IMR-90 (cell line): ENCODE data around the gene FAM20A. TPM values are rescaled to one million over a fixed set of nuclear protein-coding genes. Genes with fewer than 3 reads are reported as not detected.

ENCODE experiments used
- ATAC-seq: fragments of 200-7000 bp; cut with Tn5 transposase; 2 replicates; pipeline ENCODE4 v1.9.1; 2020; ENCODE audit warnings: low read depth, mild to moderate bottlenecking, moderate library complexity
- BruUV-seq: library from RNA; stranded (reverse); fragments of 400-500 nt; replicated peaks from 2 replicates; lab custom pipeline; 2021; lab: Mats Ljungman, UMichigan
- CTCF ChIA-PET: fragments of 300-600 bp; formaldehyde crosslinking; extraction: SDS; loops from one replicate; lab custom pipeline; 2021; ENCODE audit warnings: antibody characterized with exemption; lab: Yijun Ruan, JAX
- POLR2A ChIA-PET: fragments of 300-600 bp; sonication (Branson Sonifier 250); formaldehyde crosslinking; loops from one replicate; lab custom pipeline; 2022; ENCODE audit warnings: antibody characterized with exemption; ENCODE audit not compliant: unreplicated experiment; lab: Charles Lee
- DNase-seq: peaks from one replicate; pipeline ENCODE4 v3.0.0; 2013
- H2AFZ ChIP-seq: replicated peaks from 2 replicates; pipeline ENCODE3; 2013; ENCODE audit warnings: low read length, mild to moderate bottlenecking; ENCODE audit not compliant: poor library complexity
- H2AK5ac ChIP-seq: 2 replicates; pipeline ENCODE4 v1.6.1; 2013; ENCODE audit warnings: low read depth, low read length, inconsistent platforms
- H2AK9ac ChIP-seq: replicated peaks from 2 replicates; pipeline ENCODE3; 2013; ENCODE audit warnings: mild to moderate bottlenecking, low read depth, low read length, moderate library complexity; ENCODE audit not compliant: poor library complexity
- H2BK120ac ChIP-seq: 2 replicates; pipeline ENCODE4 v1.6.1; 2013; ENCODE audit warnings: low read depth, low read length, inconsistent platforms
- H2BK15ac ChIP-seq: 3 replicates; pipeline ENCODE4 v1.6.1; 2013; ENCODE audit warnings: low read depth, low read length, inconsistent platforms
- H2BK20ac ChIP-seq: 2 replicates; pipeline ENCODE4 v1.6.1; 2013; ENCODE audit warnings: low read depth, mild to moderate bottlenecking, inconsistent platforms, low read length, moderate library complexity
- H2BK5ac ChIP-seq: 2 replicates; pipeline ENCODE4 v1.6.1; 2013; ENCODE audit warnings: mild to moderate bottlenecking, low read depth, low read length, inconsistent platforms; ENCODE audit not compliant: poor library complexity, severe bottlenecking
- H3K14ac ChIP-seq: replicated peaks from 2 replicates; pipeline ENCODE4 v1.6.1; 2013; ENCODE audit warnings: low read depth, low read length, inconsistent platforms
- H3K18ac ChIP-seq: 2 replicates; pipeline ENCODE4 v1.6.1; 2013; ENCODE audit warnings: low read depth, low read length, control low read depth
- H3K23ac ChIP-seq: 2 replicates; pipeline ENCODE4 v1.6.1; 2013; ENCODE audit warnings: low read depth, low read length, inconsistent platforms
- H3K27ac ChIP-seq: 2 replicates; pipeline ENCODE4 v1.5.1; 2013; ENCODE audit warnings: mild to moderate bottlenecking, control low read depth, low read length; ENCODE audit not compliant: insufficient read depth
- H3K27me3 ChIP-seq: 2 replicates; pipeline ENCODE4 v1.6.1; 2013; ENCODE audit warnings: low read length; ENCODE audit not compliant: control insufficient read depth, insufficient read depth
- H3K36me3 ChIP-seq: 2 replicates; pipeline ENCODE4 v1.6.1; 2013; ENCODE audit warnings: low read length, mixed read lengths; ENCODE audit not compliant: control insufficient read depth, insufficient read depth
- H3K4ac ChIP-seq: 2 replicates; pipeline ENCODE4 v1.6.1; 2013; ENCODE audit warnings: low read depth, low read length, inconsistent platforms
- H3K4me1 ChIP-seq: 2 replicates; pipeline ENCODE4 v1.6.1; 2013; ENCODE audit warnings: low read length, mixed read lengths; ENCODE audit not compliant: control insufficient read depth, insufficient read depth
- H3K4me2 ChIP-seq: 2 replicates; pipeline ENCODE4 v1.6.1; 2013; ENCODE audit warnings: low read depth, mild to moderate bottlenecking, control low read depth, low read length, moderate library complexity
- H3K4me3 ChIP-seq: 2 replicates; pipeline ENCODE4 v1.5.1; 2013; ENCODE audit warnings: low read depth, mild to moderate bottlenecking, control low read depth, low read length, moderate library complexity; ENCODE audit not compliant: insufficient read depth
- H3K56ac ChIP-seq: 2 replicates; pipeline ENCODE4 v1.6.1; 2013; ENCODE audit warnings: low read length, inconsistent platforms; ENCODE audit not compliant: insufficient read depth; ENCODE audit errors: extremely low read depth
- H3K79me1 ChIP-seq, 2 experiments: 2 replicates each; pipeline ENCODE4 v1.6.1; 2013; ENCODE audit warnings: low read length in 2 of 2, inconsistent platforms in 1 of 2, low read depth in 1 of 2
- H3K9ac ChIP-seq: 2 replicates; pipeline ENCODE4 v1.6.1; 2013; ENCODE audit warnings: low read depth, low read length, control low read depth
- H3K9me1 ChIP-seq: 2 replicates; pipeline ENCODE4 v1.6.1; 2013; ENCODE audit warnings: low read length, inconsistent platforms; ENCODE audit not compliant: insufficient read depth
- H3K9me3 ChIP-seq: 2 replicates; pipeline ENCODE4 v1.6.1; 2013; ENCODE audit warnings: low read length; ENCODE audit not compliant: control insufficient read depth, insufficient read depth
- H4K20me1 ChIP-seq: 2 replicates; pipeline ENCODE4 v1.6.1; 2013; ENCODE audit warnings: low read length, inconsistent platforms; ENCODE audit not compliant: insufficient read depth
- H4K5ac ChIP-seq: 2 replicates; pipeline ENCODE4 v1.6.1; 2013; ENCODE audit warnings: mild to moderate bottlenecking, low read depth, low read length, control low read depth
- H4K8ac ChIP-seq, 2 experiments: 2 replicates each; pipeline ENCODE4 v1.6.1; 2013; ENCODE audit warnings: low read depth in 2 of 2, low read length in 2 of 2, control low read depth in 1 of 2, inconsistent platforms in 1 of 2
- H4K91ac ChIP-seq: 2 replicates; pipeline ENCODE4 v1.6.1; 2013; ENCODE audit warnings: low read depth, low read length, inconsistent platforms; ENCODE audit not compliant: insufficient read depth
- CTCF ChIP-seq: conservative IDR thresholded peaks from 2 replicates; pipeline ENCODE4 v1.5.1; 2012; ENCODE audit warnings: mild to moderate bottlenecking, low read depth, low read length, improper control_type of control experiment
- MXI1 ChIP-seq: IDR thresholded peaks from 2 replicates; pipeline ENCODE4 v1.6.1; 2012; ENCODE audit warnings: low read depth, mild to moderate bottlenecking, low read length, moderate library complexity, borderline replicate concordance
- RAD21 ChIP-seq: IDR thresholded peaks from 2 replicates; pipeline ENCODE4 v1.6.1; 2012; ENCODE audit warnings: low read length, improper control_type of control experiment
- WGBS, 2 experiments: methylation state at CpG; one replicate each; pipeline versions ENCODE4 v1.1.5 to v1.1.7; 2013; ENCODE audit warnings: missing lambda C conversion rate in 2 of 2; ENCODE audit not compliant: insufficient read length in 1 of 2; ENCODE audit errors: extremely low coverage in 2 of 2; 5-methylcytosine and 5-hydroxymethylcytosine counted together
- dilution Hi-C: fragments of 300-500 bp; cut with HindIII; formaldehyde crosslinking; loops from one replicate; pipeline ENCODE4 v1.14.3; 2018; ENCODE audit warnings: low sequenced_read_pairs; ENCODE audit not compliant: unreplicated experiment
- in situ Hi-C: fragments of 300-500 bp; cut with MboI; formaldehyde crosslinking; loops from 3 replicates; pipeline ENCODE4 v1.14.3; 2019; ENCODE audit warnings: low sequenced_read_pairs, inconsistent platforms, mixed read lengths
- intact Hi-C: fragments of 100-400 bp; cut with micrococcal nuclease; formaldehyde crosslinking; loops from 2 replicates; pipeline ENCODE4 v1.10.0; 2022
- polyA plus RNA-seq, 3 experiments: library from polyadenylated mRNA; depleted of rRNA; stranded (reverse); fragments of >200 nt; gene quantifications; 2 replicates each; pipeline ENCODE4 v1.2.3, GENCODE V29; 2012; ENCODE audit warnings: low replicate concordance in 1 of 3
- total RNA-seq: library from RNA; depleted of rRNA; stranded (reverse); fragments of >200 nt; gene quantifications from 2 replicates; pipeline ENCODE4 v1.2.3, GENCODE V29; 2012

Gene FAM20A
- total and polyA plus RNA-seq, 2 of the 4 experiments (the other 2 are of a cell fraction): not detected

- H2AFZ ChIP-seq: no peak overlapping the region
- BruUV-seq: no TSS peak
- H2AK9ac ChIP-seq: no peak overlapping the region
- no peak overlapping the region for H3K4ac ChIP-seq
- no peak overlapping the region for H3K14ac ChIP-seq
- H3K9ac ChIP-seq: no peak overlapping the region
- H3K23ac ChIP-seq: no peak overlapping the region
- no peaks in the 10 kb centered on the region for H3K4me1 ChIP-seq
- intact Hi-C loops (no loop called here), dilution Hi-C loops (no loop called here), in situ Hi-C loops (loop anchor here (10.0 kb wide), 1 partner anchor 705 kb away; no protein-coding TSS in a partner anchor)
- ATAC-seq (no peak), DNase-seq (no peak)
- ChIA-PET POLR2A (interaction anchor here (0.7 kb wide), 1 partner anchor 971 kb away, joined by 3 read pairs; no protein-coding TSS in a partner anchor), CTCF (no interaction called here)
- H2AK5ac ChIP-seq: no peak overlapping the region
- no peak overlapping the region for H2BK15ac ChIP-seq
- peaks cover 33% of the 10 kb centered on the region for H3K36me3 ChIP-seq
- H3K56ac ChIP-seq: no peak overlapping the region
- no peak overlapping the region for H4K8ac ChIP-seq
- H4K20me1 ChIP-seq: no peaks in the 10 kb centered on the region
- H3K9me1 ChIP-seq: no peaks in the 10 kb centered on the region; the same call in 1 of the 2 replicates
- peaks cover 0 to 4% of the 10 kb centered on the region in 2 experiments; a peak in 1 of 4 replicates for H3K79me1 ChIP-seq
- H3K4me2 ChIP-seq: no peak overlapping the region
- no peak overlapping the region for H4K5ac ChIP-seq
- no peak overlapping the region for H3K27ac ChIP-seq
- H4K91ac ChIP-seq: no peak overlapping the region
- no peak overlapping the region for H2BK5ac ChIP-seq
- TF ChIP-seq CTCF (no peak), RAD21 (no peak), MXI1 (no peak)
- no peaks in the 10 kb centered on the region for H3K9me3 ChIP-seq
- 89% methylated on average over 6 of the region's 20 CpGs; no CpG with 5 or more reads in 1 of the 2 experiments for WGBS, 2 experiments
- no peak overlapping the region for H2BK120ac ChIP-seq
- no peak overlapping the region for H3K4me3 ChIP-seq
- H3K18ac ChIP-seq: no peak overlapping the region
- H3K27me3 ChIP-seq: no peaks in the 10 kb centered on the region
- H2BK20ac ChIP-seq: no peak overlapping the region
Measured at GRCh38 chr17:68539548-68540467, 61.4 kb downstream of the FAM20A start.
